ENCODE measurements around the gene IGSF6. TPM values are rescaled to one million over a fixed set of nuclear protein-coding genes. Genes with fewer than 3 reads are reported as not detected.

The IGSF6 gene
- total and polyA plus RNA-seq, 2 of the 8 experiments (the other 6 are each of a cell fraction or from before 2014, with no cell fraction given) = not detected

GRCh38 chr16:21590287-21590686, 62.1 kb downstream of the IGSF6 start:
- H3K14ac ChIP-seq (ENCODE audit: insufficient read length) = no peak overlapping the region
- H3K36me3 ChIP-seq (ENCODE audit: control insufficient read depth in 2 of 4, insufficient read depth in 4 of 4, low read length in 3 of 4) = no peaks in the 10 kb centered on the region
- H2BK15ac ChIP-seq (ENCODE audit: low read length) = no peak overlapping the region
- H3K4me2 ChIP-seq (ENCODE audit: insufficient read depth in 1 of 2, low read depth in 2 of 2, low read length in 2 of 2) = no peak overlapping the region
- no peak overlapping the region for H3K4ac ChIP-seq (replicated peaks; ENCODE audit: insufficient read length, low read depth, low read length)
- H4K5ac ChIP-seq (ENCODE audit: insufficient read length, low read depth, low read length) = no peak overlapping the region
- no peak overlapping the region for H3K27ac ChIP-seq (ENCODE audit: low read depth, low read length)
- WGBS, 2 experiments (ENCODE audit: extremely low coverage in 1 of 2, insufficient coverage in 1 of 2, insufficient read length in 1 of 2, insufficient replicate concordance in 2 of 2, low coverage in 1 of 2, low lambda C conversion rate in 2 of 2, missing lambda C conversion rate in 1 of 2) = 94% methylated on average over 2 of the region's 2 CpGs; no CpG with 5 or more reads in 1 of the 2 experiments
- no peaks in the 10 kb centered on the region for H3K79me1 ChIP-seq (ENCODE audit: low read depth, low read length)
- no peak overlapping the region for H3K18ac ChIP-seq (ENCODE audit: extremely low read depth, low read length)
- CTCF ChIA-PET (ENCODE audit: partially characterized antibody) = interaction anchor here (1.2 to 2.4 kb wide), 3 partner anchors 14 to 55 kb away, joined by 3 to 13 read pairs (median 5); no protein-coding TSS in a partner anchor
- H2BK5ac ChIP-seq (ENCODE audit: low read depth, low read length) = no peak overlapping the region
- no peaks in the 10 kb centered on the region for H3K27me3 ChIP-seq (replicated peaks in 1 of 4; ENCODE audit: control insufficient read depth in 3 of 4, extremely low read depth in 1 of 4, insufficient read depth in 3 of 4, low read length in 3 of 4)
- H3K4me1 ChIP-seq (replicated peaks in 1 of 4; ENCODE audit: control insufficient read depth in 3 of 4, insufficient read depth in 4 of 4, low read length in 3 of 4) = no peaks in the 10 kb centered on the region
- no peaks in the 10 kb centered on the region for H4K20me1 ChIP-seq (replicated peaks in 1 of 2; ENCODE audit: control insufficient read depth in 1 of 2, insufficient read depth in 2 of 2, low read length in 2 of 2)
- no peak overlapping the region for H3K23ac ChIP-seq (ENCODE audit: insufficient read length)
- POLR2A ChIA-PET (ENCODE audit: partially characterized antibody) = interaction anchor here (1.9 kb wide), 1 partner anchor 8 kb away, joined by 5 read pairs; no protein-coding TSS in a partner anchor
- H3K4me3 ChIP-seq (ENCODE audit: extremely low read depth in 1 of 4, insufficient read depth in 2 of 4, low read depth in 3 of 4, low read length in 4 of 4) = no peak overlapping the region
- H2AK5ac ChIP-seq (ENCODE audit: low read depth, low read length) = no peak overlapping the region
- no peak overlapping the region for H4K8ac ChIP-seq (ENCODE audit: extremely low read depth, insufficient read depth, low read length)
- H2BK12ac ChIP-seq (ENCODE audit: low read depth, low read length) = no peak overlapping the region
- H3K9ac ChIP-seq (replicated peaks in 1 of 4; ENCODE audit: extremely low read depth in 1 of 4, low read depth in 3 of 4, low read length in 3 of 4) = no peak overlapping the region
- H3K9me3 ChIP-seq (ENCODE audit: insufficient read depth in 2 of 2, low read depth in 1 of 2, low read length in 1 of 2) = no peaks in the 10 kb centered on the region
- FAIRE-seq (no peak), DNase-seq (ENCODE audit: low read depth in 1 of 2, low spot score in 2 of 2) (no peak)
- no peak overlapping the region for H2BK20ac ChIP-seq (ENCODE audit: low read length)
- no peak overlapping the region for H3K56ac ChIP-seq (replicated peaks; ENCODE audit: insufficient read length, low read depth, low read length)
- no peak overlapping the region for H2BK120ac ChIP-seq (replicated peaks; ENCODE audit: low read depth, low read length)
- H3K79me2 ChIP-seq (ENCODE audit: control insufficient read depth in 1 of 2, insufficient read depth in 2 of 2, low read length in 2 of 2) = no peaks in the 10 kb centered on the region
- no peak overlapping the region for H2AFZ ChIP-seq (ENCODE audit: low read length)
- H3K23me2 ChIP-seq (ENCODE audit: low read depth, low read length) = no peaks in the 10 kb centered on the region
- no peak overlapping the region for H4K91ac ChIP-seq (replicated peaks; ENCODE audit: insufficient read length, low read length)
- TF ChIP-seq RAD21 (IDR thresholded peaks at IDR 0.05 in 1 of 2, conservative IDR thresholded peaks at IDR 0.05 in 1 of 2; ENCODE audit: low read depth in 2 of 2, low read length in 2 of 2) = no peak
- TF ChIP-seq PHF8 (conservative IDR thresholded peaks at IDR 0.05; ENCODE audit: low read depth, low read length) = no peak
- TF ChIP-seq ATF3 (IDR thresholded peaks at IDR 0.05; ENCODE audit: insufficient read depth, low read depth, low read length) = no peak
- no peak for TF ChIP-seq SP2 (IDR thresholded peaks at IDR 0.05; ENCODE audit: low read length)
- TF ChIP-seq JUND (IDR thresholded peaks at IDR 0.05; ENCODE audit: low read length) = no peak
- TF ChIP-seq NRF1 (IDR thresholded peaks at IDR 0.05; ENCODE audit: low read depth, low read length) = no peak
- no peak for TF ChIP-seq EZH2 (IDR thresholded peaks at IDR 0.05; ENCODE audit: low read depth, low read length, severe bottlenecking)
- no peak for TF ChIP-seq SIRT6 (IDR thresholded peaks at IDR 0.05; ENCODE audit: low read length)
- TF ChIP-seq CTCF (IDR thresholded peaks at IDR 0.05; ENCODE audit: control extremely low read depth in 1 of 3, insufficient read depth in 1 of 3, low read depth in 1 of 3, low read length in 3 of 3) = no peak
- TF ChIP-seq RNF2 (IDR thresholded peaks at IDR 0.05; ENCODE audit: borderline replicate concordance, low read depth, low read length, missing control alignments, poor library complexity, severe bottlenecking) = no peak
